DND-41 (cell line): Measurements from ENCODE around the gene CCDC63.

Experiments
- ATAC-seq: fragments of 200-7000 bp; cut with Tn5 transposase; 3 replicates; pipeline ENCODE4 v1.9.1; 2021; ENCODE audit warnings: low read depth; ENCODE audit not compliant: insufficient read depth
- DNase-seq: peaks from one replicate; pipeline ENCODE4 v3.0.0-alpha.2; 2020
- H2AFZ ChIP-seq: 2 replicates; pipeline ENCODE4 v1.6.0; 2012; ENCODE audit warnings: low read depth, low read length
- H3K27ac ChIP-seq: 2 replicates; pipeline ENCODE4 v1.5.1; 2012; ENCODE audit warnings: low read length, inconsistent platforms
- H3K27me3 ChIP-seq: fragments of 200-600 bp; sonication (generic); 2 replicates; pipeline ENCODE4 v1.6.0; 2012; ENCODE audit warnings: low read length, mild to moderate bottlenecking, inconsistent platforms; ENCODE audit not compliant: insufficient read depth, poor library complexity
- H3K36me3 ChIP-seq: 2 replicates; pipeline ENCODE4 v1.5.1; 2012; ENCODE audit warnings: low read length, inconsistent platforms; ENCODE audit not compliant: insufficient read depth
- H3K4me1 ChIP-seq: 2 replicates; pipeline ENCODE4 v1.5.1; 2012; ENCODE audit warnings: mild to moderate bottlenecking, low read length; ENCODE audit not compliant: insufficient read depth
- H3K4me2 ChIP-seq: 2 replicates; pipeline ENCODE4 v1.6.0; 2012; ENCODE audit warnings: mild to moderate bottlenecking, moderate library complexity, low read length, inconsistent platforms; ENCODE audit not compliant: insufficient read depth
- H3K4me3 ChIP-seq, 2 experiments: fragments of 200-600 bp in 1 of 2; shearing (Covaris generic) in 1 of 2; 2 replicates each; pipeline ENCODE4 v1.5.1; 2012 to 2016; ENCODE audit warnings: inconsistent platforms in 2 of 2, low read length in 2 of 2, mild to moderate bottlenecking in 2 of 2, low read depth in 1 of 2, moderate library complexity in 1 of 2
- H3K79me2 ChIP-seq: 2 replicates; pipeline ENCODE4 v1.6.0; 2012; ENCODE audit warnings: low read length, inconsistent platforms; ENCODE audit not compliant: insufficient read depth
- H3K9ac ChIP-seq: 2 replicates; pipeline ENCODE4 v1.6.0; 2012; ENCODE audit warnings: low read depth, mild to moderate bottlenecking, inconsistent platforms, low read length, moderate library complexity
- H3K9me3 ChIP-seq: 2 replicates; pipeline ENCODE4 v1.5.1; 2012; ENCODE audit warnings: low read length, moderate library complexity, mild to moderate bottlenecking, inconsistent platforms; ENCODE audit not compliant: insufficient read depth, severe bottlenecking
- H4K20me1 ChIP-seq: 2 replicates; pipeline ENCODE4 v1.6.0; 2012; ENCODE audit warnings: low read length; ENCODE audit not compliant: insufficient read depth
- EZH2 ChIP-seq: IDR thresholded peaks from 3 replicates; pipeline ENCODE4 v1.6.1; 2012; ENCODE audit warnings: borderline replicate concordance, low read depth, mild to moderate bottlenecking, moderate library complexity, low read length, inconsistent platforms; ENCODE audit not compliant: severe bottlenecking
- TF ChIP-seq, protein P1 (sequence below): IDR thresholded peaks from 2 replicates; pipeline ENCODE4 v1.5.1; 2012; ENCODE audit warnings: borderline replicate concordance, low read length, moderate library complexity, mild to moderate bottlenecking; ENCODE audit not compliant: poor library complexity, severe bottlenecking; ENCODE audit errors: extremely low read depth

CCDC63 gene

DNA sequence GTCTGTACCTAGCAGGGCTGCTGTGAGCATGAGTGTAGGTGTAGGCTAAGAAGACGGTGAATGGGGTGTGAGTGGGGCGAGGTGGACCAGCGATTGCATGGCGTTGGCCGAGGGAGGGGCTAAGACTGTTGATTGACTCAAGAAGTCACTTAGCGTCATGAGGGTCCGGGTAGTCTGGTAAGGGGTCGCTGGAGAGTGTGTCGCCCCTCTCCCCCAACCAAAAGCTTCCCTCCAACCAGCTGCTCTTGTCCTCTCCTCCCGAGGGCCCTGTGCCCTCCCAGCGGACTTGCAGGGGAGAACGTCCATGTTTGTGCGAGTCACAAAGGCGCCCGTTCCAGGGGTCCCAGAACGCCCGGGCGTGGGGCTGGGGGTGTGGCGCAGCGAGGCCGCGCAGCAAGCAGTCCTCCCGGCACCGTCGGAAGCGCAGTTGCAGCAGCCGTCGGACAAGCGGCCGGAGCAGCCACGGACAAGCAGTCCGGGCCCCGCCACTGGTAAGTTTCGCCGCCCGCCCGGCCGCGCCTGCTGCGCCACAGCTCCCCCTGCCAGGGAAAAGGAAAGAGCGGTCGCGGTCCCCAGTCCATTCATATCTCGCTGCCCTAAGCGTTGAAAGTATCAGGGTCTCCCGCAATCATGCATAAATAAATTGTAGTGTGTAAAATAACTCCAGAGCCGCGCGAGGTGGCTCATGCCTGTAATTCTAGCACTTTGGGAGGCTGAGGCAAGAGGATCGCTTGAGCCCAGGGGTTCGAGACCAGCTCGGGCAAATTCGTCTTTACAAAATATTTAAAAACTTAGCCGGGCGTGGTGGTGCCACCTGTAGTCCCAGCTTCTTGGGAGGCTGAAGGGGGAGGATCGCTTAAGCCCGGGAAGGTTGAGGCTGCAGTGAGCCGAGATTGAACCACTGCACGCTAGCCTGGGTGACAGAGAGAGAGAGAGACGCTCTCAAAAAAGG, at the start of gene CCDC63:
Gene CCDC63, plus strand, starts transcription at position 373 of the 952 bp plus-strand sequence. CDS start 5,968 bp downstream, outside the sequence.
- H3K4me3 ChIP-seq = no peak within 1 kb of the TSS
- H3K4me1 ChIP-seq = no peaks in the 10 kb centered on the region
- H3K4me2 ChIP-seq = no peak within 1 kb of the TSS
- peaks cover 2% of the 10 kb centered on the region for H3K27me3 ChIP-seq
- no peak within 1 kb of the TSS for H2AFZ ChIP-seq
- DNase-seq (no peak), ATAC-seq (no peak)
- H3K36me3 ChIP-seq = no peaks in the 10 kb centered on the region
- H4K20me1 ChIP-seq = no peaks in the 10 kb centered on the region
- H3K9ac ChIP-seq = no peak within 1 kb of the TSS
- no peaks in the 10 kb centered on the region for H3K9me3 ChIP-seq
- TF ChIP-seq, protein P1, sequence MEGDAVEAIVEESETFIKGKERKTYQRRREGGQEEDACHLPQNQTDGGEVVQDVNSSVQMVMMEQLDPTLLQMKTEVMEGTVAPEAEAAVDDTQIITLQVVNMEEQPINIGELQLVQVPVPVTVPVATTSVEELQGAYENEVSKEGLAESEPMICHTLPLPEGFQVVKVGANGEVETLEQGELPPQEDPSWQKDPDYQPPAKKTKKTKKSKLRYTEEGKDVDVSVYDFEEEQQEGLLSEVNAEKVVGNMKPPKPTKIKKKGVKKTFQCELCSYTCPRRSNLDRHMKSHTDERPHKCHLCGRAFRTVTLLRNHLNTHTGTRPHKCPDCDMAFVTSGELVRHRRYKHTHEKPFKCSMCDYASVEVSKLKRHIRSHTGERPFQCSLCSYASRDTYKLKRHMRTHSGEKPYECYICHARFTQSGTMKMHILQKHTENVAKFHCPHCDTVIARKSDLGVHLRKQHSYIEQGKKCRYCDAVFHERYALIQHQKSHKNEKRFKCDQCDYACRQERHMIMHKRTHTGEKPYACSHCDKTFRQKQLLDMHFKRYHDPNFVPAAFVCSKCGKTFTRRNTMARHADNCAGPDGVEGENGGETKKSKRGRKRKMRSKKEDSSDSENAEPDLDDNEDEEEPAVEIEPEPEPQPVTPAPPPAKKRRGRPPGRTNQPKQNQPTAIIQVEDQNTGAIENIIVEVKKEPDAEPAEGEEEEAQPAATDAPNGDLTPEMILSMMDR = no peak
- no peak within 1 kb of the TSS for H3K27ac ChIP-seq
- no peaks in the 10 kb centered on the region for H3K79me2 ChIP-seq

DNA sequence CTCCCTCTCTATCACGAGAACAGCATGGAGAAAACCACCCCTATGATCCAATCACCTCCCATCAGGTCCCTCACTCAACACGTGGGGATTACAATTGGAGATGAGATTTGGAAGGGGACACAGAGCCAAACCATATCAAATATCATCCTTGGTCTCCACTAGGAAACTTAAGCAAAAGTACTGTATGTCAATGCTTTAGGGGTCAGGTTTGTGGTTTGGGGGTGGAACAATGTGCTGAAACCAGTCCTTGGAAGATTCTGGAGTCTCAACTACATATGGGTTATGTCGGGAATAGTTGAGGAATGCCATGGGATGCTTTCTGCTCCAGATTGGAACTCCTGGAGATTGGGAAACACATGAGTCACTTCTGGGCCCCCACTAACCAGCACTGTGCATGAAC, 48.3 kb upstream of the CCDC63 start:
- TF ChIP-seq, protein P1 = no peak
- TF ChIP-seq EZH2 = no peak
- H3K9me3 ChIP-seq = no peaks in the 10 kb centered on the region
- no peaks in the 10 kb centered on the region for H4K20me1 ChIP-seq
- H3K9ac ChIP-seq = no peak overlapping the region
- no peak overlapping the region for H3K4me2 ChIP-seq
- no peaks in the 10 kb centered on the region for H3K79me2 ChIP-seq
- H3K36me3 ChIP-seq = no peaks in the 10 kb centered on the region
- no peaks in the 10 kb centered on the region for H3K27me3 ChIP-seq
- no peaks in the 10 kb centered on the region for H3K4me1 ChIP-seq
- no peak overlapping the region for H3K27ac ChIP-seq
- H3K4me3 ChIP-seq = no peak overlapping the region
- no peak for ATAC-seq
- DNase-seq = no peak
- no peak overlapping the region for H2AFZ ChIP-seq

DNA sequence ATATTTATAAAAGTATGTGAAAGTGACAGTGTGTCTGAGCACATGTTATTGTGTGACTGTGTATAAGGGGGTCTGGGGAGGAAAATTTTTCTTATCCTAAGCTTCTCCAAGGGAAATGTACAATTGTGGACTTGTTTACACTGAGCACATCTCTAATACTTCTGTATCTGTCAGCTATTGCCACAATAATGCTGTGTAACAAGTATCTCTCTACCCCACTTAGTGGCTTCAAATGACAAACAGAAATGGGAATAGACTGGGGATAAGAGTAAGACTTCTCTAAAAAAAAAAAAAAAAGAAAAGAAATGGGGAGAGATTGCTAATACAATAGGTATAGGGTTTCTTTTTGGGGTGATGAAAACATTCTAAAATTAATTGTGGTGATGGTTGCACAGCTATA, 44.3 kb upstream of the CCDC63 start:
- Histone ChIP-seq H3K79me2 (no peaks in the 10 kb centered on the region), H3K4me1 (no peaks in the 10 kb centered on the region), H3K4me2 (no peak overlapping the region), H3K36me3 (no peaks in the 10 kb centered on the region), H3K9ac (no peak overlapping the region), H3K4me3 (no peak overlapping the region), H3K9me3 (peaks cover 6% of the 10 kb centered on the region), H3K27ac (no peak overlapping the region), H2AFZ (no peak overlapping the region), H4K20me1 (no peaks in the 10 kb centered on the region), H3K27me3 (no peaks in the 10 kb centered on the region)
- no peak for ATAC-seq
- DNase-seq = no peak
- no peak for TF ChIP-seq EZH2
- TF ChIP-seq, protein P1 = no peak
